ENCODE measurements around the gene CD52.
"Not testable (repeated sequence)": the region's sequence is repeated elsewhere in the genome, so short reads cannot be mapped to it uniquely, and the experiment has no call there.

CD52 gene

GRCh38 chr1:26284597-26285347 lies 33.0 kb upstream of the CD52 start:
- DNase-seq = no peak

- peak; percentile 5 for DNase-seq
Observed at GRCh38 chr1:26285366-26286063, 32.2 kb upstream of the CD52 start.

- DNase-seq = no peak
Observed at GRCh38 chr1:26286064-26286416, 31.7 kb upstream of the CD52 start.

GRCh38 chr1:26287033-26287711 lies 30.6 kb upstream of the CD52 start:
- no peak for DNase-seq

GRCh38 chr1:26287811-26288210 lies 29.9 kb upstream of the CD52 start:
- no peak for DNase-seq

- DNase-seq = no peak
Observed at GRCh38 chr1:26288311-26288941, 29.3 kb upstream of the CD52 start.

- no peak for DNase-seq
Observed at GRCh38 chr1:26289158-26290059, 28.3 kb upstream of the CD52 start.

GRCh38 chr1:26290122-26290881 lies 27.5 kb upstream of the CD52 start:
- DNase-seq = no peak

GRCh38 chr1:26290882-26291261 lies 26.9 kb upstream of the CD52 start:
- no peak for DNase-seq

- no peak for DNase-seq
Observed at GRCh38 chr1:26291433-26291832, 26.3 kb upstream of the CD52 start.

GRCh38 chr1:26291939-26292338 lies 25.8 kb upstream of the CD52 start:
- DNase-seq = no peak

GRCh38 chr1:26292735-26293134 lies 25.0 kb upstream of the CD52 start:
- not testable (repeated sequence) for DNase-seq

- DNase-seq = no peak
Observed at GRCh38 chr1:26293911-26294463, 23.8 kb upstream of the CD52 start.

- no peak for DNase-seq
Observed at GRCh38 chr1:26295194-26296138, 22.3 kb upstream of the CD52 start.

GRCh38 chr1:26296340-26297056 lies 21.3 kb upstream of the CD52 start:
- DNase-seq = no peak

GRCh38 chr1:26297057-26297790 lies 20.5 kb upstream of the CD52 start:
- DNase-seq = no peak

- DNase-seq = no peak
Observed at GRCh38 chr1:26297791-26298124, 20.0 kb upstream of the CD52 start.

- DNase-seq = no peak
Observed at GRCh38 chr1:26300578-26301275, 17.0 kb upstream of the CD52 start.
